Activated CD8-positive, alpha-beta T cell treated with anti-CD3 and anti-CD28 coated beads for 36 hours (primary cell): ENCODE results near the gene ARFIP2. TPM values are rescaled to one million over a fixed set of nuclear protein-coding genes. Genes with fewer than 3 reads are reported as not detected.

Source experiments
- ATAC-seq: fragments of 200-7000 bp; cut with Tn5 transposase; one replicate; pipeline ENCODE4 v1.10.0; 2021; ENCODE audit warnings: mild to moderate bottlenecking, moderate library complexity
- CTCF ChIA-PET: fragments of 350-600 bp; sonication (Branson Sonifier 250); formaldehyde crosslinking; loops from one replicate; lab custom pipeline; 2021; ENCODE audit warnings: antibody characterized with exemption; lab: Charles Lee
- POLR2A ChIA-PET: fragments of 350-600 bp; sonication (Branson Sonifier 250); formaldehyde crosslinking; loops from one replicate; lab custom pipeline; 2021; ENCODE audit warnings: antibody characterized with exemption; lab: Charles Lee
- DNase-seq: peaks from one replicate; pipeline ENCODE4 v3.0.0-alpha.2; 2020
- H3K27ac Mint-ChIP-seq: one replicate; pipeline ENCODE4 v1.8.0; 2021; ENCODE audit warnings: mild to moderate bottlenecking, mixed read lengths
- H3K27me3 Mint-ChIP-seq: one replicate; pipeline ENCODE4 v1.8.0; 2021; ENCODE audit warnings: mixed read lengths
- H3K36me3 Mint-ChIP-seq: one replicate; pipeline ENCODE4 v1.8.0; 2021; ENCODE audit warnings: low read depth, mixed read lengths
- H3K4me1 Mint-ChIP-seq: one replicate; pipeline ENCODE4 v1.8.0; 2021; ENCODE audit warnings: low read depth, mixed read lengths
- H3K4me3 Mint-ChIP-seq: one replicate; pipeline ENCODE4 v1.8.0; 2021; ENCODE audit warnings: mild to moderate bottlenecking, moderate library complexity, mixed read lengths
- H3K9me3 Mint-ChIP-seq: one replicate; pipeline ENCODE4 v1.8.0; 2021; ENCODE audit warnings: mixed read lengths
- CTCF ChIP-seq: fragments of 200-600 bp; IDR thresholded peaks from one replicate; pipeline ENCODE4 v1.8.0; 2022; ENCODE audit warnings: antibody characterized with exemption, mild to moderate bottlenecking
- intact Hi-C: fragments of 100-400 bp; cut with micrococcal nuclease; formaldehyde crosslinking; loops from one replicate; pipeline ENCODE4 v1.10.0; 2022
- total RNA-seq, 2 experiments: library from RNA; stranded (reverse); gene quantifications; one replicate each; pipeline ENCODE4 v1.2.3, GENCODE V29; 2021

The ARFIP2 gene
- total RNA-seq, 2 experiments from 2014 or later: 36.9 to 38.3 TPM

DNA sequence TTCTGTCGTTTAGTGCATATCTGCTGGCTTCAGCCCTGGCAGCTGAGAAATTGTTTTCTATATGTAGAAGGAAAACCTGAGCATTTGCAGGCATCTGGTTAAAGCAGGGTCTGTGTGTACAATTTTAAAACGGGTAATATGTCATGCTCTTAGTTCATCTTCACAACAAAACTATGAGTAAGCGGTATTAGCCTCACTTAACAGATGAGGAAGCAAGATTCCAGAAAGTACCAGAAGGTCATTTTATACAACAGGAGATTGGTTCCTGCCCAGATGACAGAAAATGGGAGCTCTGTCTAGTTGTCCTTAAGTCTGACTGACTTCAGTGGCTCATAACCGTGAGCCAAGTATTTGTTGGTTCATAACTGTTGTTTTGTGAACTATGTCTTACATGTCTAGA lies 1.3 kb upstream of the ARFIP2 start:
- DNase-seq: no peak
- Mint-ChIP-seq H3K4me1 (peaks cover 35% of the 10 kb centered on the region), H3K27ac (peak overlapping the region; percentile 96), H3K9me3 (no peaks in the 10 kb centered on the region), H3K4me3 (peak overlapping the region; percentile 87), H3K27me3 (no peaks in the 10 kb centered on the region), H3K36me3 (peaks cover 24% of the 10 kb centered on the region)
- ChIA-PET POLR2A (interaction anchor here (0.8 to 4.5 kb wide), 14 partner anchors 8 to 264 kb away, joined by 3 to 25 read pairs (median 5); partner anchors contain the start of genes DNHD1, SMPD1 and TRIM3), CTCF (interaction anchor here (0.9 to 2.4 kb wide), 13 partner anchors 8 to 256 kb away, joined by 3 to 32 read pairs (median 4); partner anchors contain the start of genes MRPL17, SMPD1, TAF10 and TRIM3)
- intact Hi-C loops: no loop called here
- no peak for ATAC-seq
- TF ChIP-seq CTCF: no peak

DNA sequence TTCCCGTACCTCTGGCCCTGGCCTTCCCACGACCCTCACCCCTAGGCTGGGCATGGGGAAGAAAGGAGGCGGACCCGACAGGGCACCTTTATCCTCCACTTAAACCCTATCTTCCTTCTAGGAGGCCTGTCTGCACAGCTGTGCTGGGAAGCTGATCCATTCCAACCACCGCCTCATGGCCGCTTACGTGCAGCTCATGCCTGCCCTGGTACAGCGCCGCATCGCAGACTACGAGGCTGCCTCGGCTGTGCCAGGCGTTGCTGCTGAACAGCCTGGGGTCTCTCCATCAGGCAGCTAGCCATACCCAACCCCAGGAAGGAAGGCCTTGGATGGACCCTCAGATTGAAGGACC lies 769 bp upstream of the ARFIP2 start:
- Mint-ChIP-seq H3K4me1 (peaks cover 34% of the 10 kb centered on the region), H3K27me3 (no peaks in the 10 kb centered on the region), H3K27ac (peak overlapping the region; percentile 96), H3K9me3 (no peaks in the 10 kb centered on the region), H3K4me3 (peak overlapping the region; percentile 87), H3K36me3 (peaks cover 26% of the 10 kb centered on the region)
- POLR2A ChIA-PET: interaction anchor here (0.5 to 4.5 kb wide), 19 partner anchors 12 to 265 kb away, joined by 3 to 25 read pairs (median 5); partner anchors contain the start of genes CAVIN3, DNHD1 and SMPD1
- no peak for TF ChIP-seq CTCF
- no peak for ATAC-seq
- intact Hi-C loops: no loop called here
- peak; percentile 15 for DNase-seq
- CTCF ChIA-PET: interaction anchor here (0.9 to 2.4 kb wide), 16 partner anchors 9 to 257 kb away, joined by 3 to 32 read pairs (median 4); partner anchors contain the start of genes MRPL17, SMPD1, TAF10 and TRIM3

- ChIA-PET CTCF (no interaction called here), POLR2A (no interaction called here)
- no peaks in the 10 kb centered on the region for H3K27me3 Mint-ChIP-seq
- H3K4me3 Mint-ChIP-seq: peak overlapping the region; percentile 87
- H3K36me3 Mint-ChIP-seq: peaks cover 27% of the 10 kb centered on the region
- no peak for TF ChIP-seq CTCF
- no peak for DNase-seq
- H3K4me1 Mint-ChIP-seq: peaks cover 34% of the 10 kb centered on the region
- H3K9me3 Mint-ChIP-seq: no peaks in the 10 kb centered on the region
- ATAC-seq: no peak
- intact Hi-C loops: no loop called here
- peak overlapping the region; percentile 96 for H3K27ac Mint-ChIP-seq
Observed at GRCh38 chr11:6480299-6480914, 724 bp downstream of the ARFIP2 start.

- Mint-ChIP-seq H3K27me3 (no peaks in the 10 kb centered on the region), H3K36me3 (peaks cover 13% of the 10 kb centered on the region), H3K4me3 (no peak overlapping the region), H3K4me1 (peaks cover 29% of the 10 kb centered on the region), H3K27ac (no peak overlapping the region), H3K9me3 (no peaks in the 10 kb centered on the region)
- POLR2A ChIA-PET: interaction anchor here (1.3 to 1.4 kb wide), 2 partner anchors 74 to 173 kb away, joined by 3 read pairs; no protein-coding TSS in a partner anchor
- TF ChIP-seq CTCF: no peak
- no peak for ATAC-seq
- CTCF ChIA-PET: interaction anchor here (1.3 to 7.7 kb wide), 3 partner anchors 32 to 98 kb away, joined by 3 to 41 read pairs (median 36); partner anchors contain the start of gene HPX
- DNase-seq: no peak
- intact Hi-C loops: no loop called here
Observed at GRCh38 chr11:6476571-6476970, 4.6 kb downstream of the ARFIP2 start.

- peaks cover 29% of the 10 kb centered on the region for H3K4me1 Mint-ChIP-seq
- ATAC-seq: no peak
- DNase-seq: no peak
- H3K9me3 Mint-ChIP-seq: no peaks in the 10 kb centered on the region
- no peaks in the 10 kb centered on the region for H3K27me3 Mint-ChIP-seq
- ChIA-PET POLR2A (interaction anchor here (1.0 to 2.8 kb wide), 5 partner anchors 8 to 174 kb away, joined by 3 to 17 read pairs (median 3); no protein-coding TSS in a partner anchor), CTCF (interaction anchor here (1.0 to 7.7 kb wide), 5 partner anchors 29 to 207 kb away, joined by 3 to 41 read pairs (median 3); partner anchors contain the start of genes HPX and MRPL17)
- no peak for TF ChIP-seq CTCF
- no peak overlapping the region for H3K4me3 Mint-ChIP-seq
- peaks cover 13% of the 10 kb centered on the region for H3K36me3 Mint-ChIP-seq
- no peak overlapping the region for H3K27ac Mint-ChIP-seq
- intact Hi-C loops: no loop called here
Observed at GRCh38 chr11:6475936-6476335, 5.2 kb downstream of the ARFIP2 start.
